Endothelial cell of umbilical vein (primary cell): Measurements from ENCODE around the gene NAP1L1. TPM values are rescaled to one million over a fixed set of nuclear protein-coding genes. Genes with fewer than 3 reads are reported as not detected.

Experiments used
- BruUV-seq: library from RNA; stranded (reverse); fragments of 400-500 nt; replicated peaks from 2 replicates; lab custom pipeline; 2021; lab: Mats Ljungman, UMichigan
- CTCF ChIA-PET: fragments of 300-600, 350-600 bp; sonication (Branson Sonifier 250); formaldehyde crosslinking; loops from one replicate; lab custom pipeline; 2021; ENCODE audit warnings: antibody characterized with exemption, inconsistent platforms; lab: Charles Lee
- POLR2A ChIA-PET: fragments of 300-600, 350-600 bp; sonication (Branson Sonifier 250); formaldehyde crosslinking; loops from one replicate; lab custom pipeline; 2021; ENCODE audit warnings: antibody characterized with exemption, inconsistent platforms; lab: Charles Lee
- DNase-seq: peaks from one replicate; pipeline ENCODE4 v3.0.0-alpha.2; 2011; ENCODE audit warnings: low read depth, low spot score
- FAIRE-seq: peaks from 2 replicates; lab custom pipeline; 2011; peaks lifted over from hg19 to GRCh38; lab: Jason Lieb, UNC
- H2AFZ ChIP-seq: 2 replicates; pipeline ENCODE4 v1.6.0; 2012; ENCODE audit warnings: low read depth, low read length, control low read depth, inconsistent platforms
- H3K27ac ChIP-seq: 2 replicates; pipeline ENCODE4 v1.5.1; 2011; ENCODE audit warnings: low read depth, mild to moderate bottlenecking, control low read depth, low read length, moderate library complexity; ENCODE audit not compliant: insufficient read depth
- H3K27me3 ChIP-seq, 2 experiments: 2 replicates each; pipeline versions ENCODE4 v1.6.0 to v1.6.1; 2011; ENCODE audit warnings: low read length in 2 of 2, mixed read lengths in 1 of 2; ENCODE audit not compliant: control insufficient read depth in 2 of 2, insufficient read depth in 2 of 2
- H3K36me3 ChIP-seq, 2 experiments: 2 replicates in 1 of 2; 3 replicates in 1 of 2; pipeline ENCODE4 v1.5.1; 2011; ENCODE audit warnings: low read length in 2 of 2, mild to moderate bottlenecking in 1 of 2, moderate library complexity in 1 of 2; ENCODE audit not compliant: control insufficient read depth in 2 of 2, insufficient read depth in 2 of 2; ENCODE audit errors: extremely low read depth in 1 of 2
- H3K4me1 ChIP-seq: 3 replicates; pipeline ENCODE4 v1.5.1; 2011; ENCODE audit warnings: mild to moderate bottlenecking, low read length; ENCODE audit not compliant: control insufficient read depth, insufficient read depth; ENCODE audit errors: extremely low read depth
- H3K4me2 ChIP-seq: 2 replicates; pipeline ENCODE4 v1.6.1; 2011; ENCODE audit warnings: low read length, control low read depth, mixed read lengths; ENCODE audit not compliant: insufficient read depth
- H3K4me3 ChIP-seq, 3 experiments: fragments of 200-600 bp in 1 of 3; sonication (generic), shearing (Covaris generic) in 1 of 3; replicated peaks in 1 of 3; 2 replicates each; pipeline ENCODE4 v1.5.1; 2011 to 2016; ENCODE audit warnings: control low read depth in 3 of 3, low read length in 3 of 3, mild to moderate bottlenecking in 2 of 3, inconsistent platforms in 1 of 3, low read depth in 1 of 3, moderate library complexity in 1 of 3; ENCODE audit not compliant: insufficient read depth in 1 of 3
- H3K79me2 ChIP-seq: 2 replicates; pipeline ENCODE4 v1.6.0; 2012; ENCODE audit warnings: low read length, inconsistent platforms; ENCODE audit not compliant: control insufficient read depth, insufficient read depth
- H3K9ac ChIP-seq: replicated peaks from 2 replicates; pipeline ENCODE3; 2011; ENCODE audit warnings: low read length, control low read depth; ENCODE audit not compliant: insufficient read depth; ENCODE audit errors: extremely low read depth
- H3K9me1 ChIP-seq: replicated peaks from 3 replicates; pipeline ENCODE4 v1.6.0; 2011; ENCODE audit warnings: mild to moderate bottlenecking, low read length; ENCODE audit not compliant: control insufficient read depth, insufficient read depth; ENCODE audit errors: extremely low read depth
- H3K9me3 ChIP-seq: replicated peaks from 2 replicates; pipeline ENCODE4 v1.5.1; 2012; ENCODE audit warnings: low read length, inconsistent platforms; ENCODE audit not compliant: control insufficient read depth, insufficient read depth
- H4K20me1 ChIP-seq: replicated peaks from 2 replicates; pipeline ENCODE3; 2011; ENCODE audit warnings: mild to moderate bottlenecking, low read length; ENCODE audit not compliant: control insufficient read depth, insufficient read depth; ENCODE audit errors: extremely low read depth
- FOS ChIP-seq: IDR thresholded peaks from 2 replicates; pipeline ENCODE4 v1.6.1; 2011; ENCODE audit warnings: mild to moderate bottlenecking, low read length, moderate library complexity, borderline replicate concordance; ENCODE audit not compliant: insufficient read depth
- JUN ChIP-seq: IDR thresholded peaks from 2 replicates; pipeline ENCODE4 v1.6.1; 2011; ENCODE audit warnings: borderline replicate concordance, low read depth; ENCODE audit not compliant: insufficient read length, insufficient read depth
- MYC ChIP-seq: IDR thresholded peaks from one replicate; pipeline ENCODE4 v1.6.1; 2011; ENCODE audit warnings: mild to moderate bottlenecking, low read depth, low read length
- POLR2A ChIP-seq: IDR thresholded peaks from 2 replicates; pipeline ENCODE4 v1.6.1; 2012; ENCODE audit warnings: low read depth, mild to moderate bottlenecking, control low read depth, low read length
- dilution Hi-C: fragments of 300-500 bp; cut with MboI; formaldehyde crosslinking; loops from one replicate; pipeline ENCODE4 v1.15.0; 2019; ENCODE audit warnings: low sequenced_read_pairs; ENCODE audit not compliant: extremely low pct_ligation_motif_present
- intact Hi-C: fragments of 100-400 bp; cut with micrococcal nuclease; formaldehyde crosslinking; loops from one replicate; pipeline ENCODE4 v1.10.0; 2022
- polyA plus RNA-seq, 4 experiments: library from polyadenylated mRNA; depleted of rRNA in 3 of 4; stranded (reverse) in 3 of 4; unstranded in 1 of 4; fragments of >200 nt; gene quantifications; 2 replicates each; pipeline versions ENCODE4 v1.2.1 to v1.2.3, GENCODE V29; 2011 to 2012; ENCODE audit warnings: missing spikeins in 1 of 4
- total RNA-seq: library from RNA; stranded (reverse); gene quantifications from 2 replicates; pipeline ENCODE4 v1.2.3, GENCODE V29; 2021
- TF ChIP-seq, protein P1 (sequence below), 2 donors: IDR thresholded peaks; 1 replicate in 1 of 2; 2 replicates in 1 of 2; pipeline ENCODE4 v1.5.1; 2011; ENCODE audit warnings: low read length in 2 of 2, mild to moderate bottlenecking in 2 of 2, moderate library complexity in 2 of 2, control low read depth in 1 of 2, inconsistent platforms in 1 of 2, low read depth in 1 of 2; ENCODE audit not compliant: insufficient read depth in 1 of 2; ENCODE audit errors: extremely low read depth in 1 of 2
- TF ChIP-seq, protein P2 (sequence below): IDR thresholded peaks from 2 replicates; pipeline ENCODE4 v1.6.1; 2011; ENCODE audit not compliant: insufficient read depth, insufficient read length

NAP1L1 gene
- total and polyA plus RNA-seq, 2 donors (not counting 3 experiments of a cell fraction or from before 2014, with no cell fraction given) = 127 to 649 TPM

DNA sequence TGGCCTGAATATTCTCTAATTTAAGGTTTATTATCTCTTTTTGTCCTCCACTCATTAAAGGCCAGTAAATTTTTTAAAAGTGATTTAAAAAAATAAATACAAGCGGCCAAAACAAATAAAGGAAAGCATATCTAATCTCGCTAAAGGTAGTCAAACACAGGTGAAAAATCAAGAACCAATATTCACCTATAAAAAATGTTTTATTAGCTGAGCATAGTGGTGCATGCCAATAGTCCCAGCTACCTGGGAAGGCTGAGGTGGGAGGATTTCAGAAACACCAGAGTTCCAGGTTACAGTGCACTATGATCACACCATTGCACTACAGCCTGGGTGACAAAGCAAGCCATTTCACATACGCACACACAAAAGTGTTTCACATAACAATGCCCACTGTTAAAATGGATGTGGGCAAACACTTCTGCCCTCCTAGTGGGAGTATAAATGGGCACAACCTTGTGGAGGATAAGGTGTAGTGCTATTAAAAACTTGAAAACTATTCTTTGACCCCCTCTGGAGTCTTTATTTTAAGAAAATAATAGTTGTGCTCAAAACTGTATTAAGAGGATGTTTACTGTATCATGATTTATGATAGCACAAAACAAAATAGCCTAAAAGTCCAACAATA, 32.7 kb upstream of the NAP1L1 start:
- H3K79me2 ChIP-seq = no peaks in the 10 kb centered on the region
- no TSS peak for BruUV-seq
- dilution Hi-C loops = no loop called here
- H3K4me3 ChIP-seq = no peak overlapping the region
- no peaks in the 10 kb centered on the region for H3K9me3 ChIP-seq
- peaks cover 5% of the 10 kb centered on the region for H3K4me1 ChIP-seq
- no peaks in the 10 kb centered on the region for H3K36me3 ChIP-seq
- H3K27ac ChIP-seq = no peak overlapping the region
- no peaks in the 10 kb centered on the region for H3K9me1 ChIP-seq
- H4K20me1 ChIP-seq = no peaks in the 10 kb centered on the region
- no peak for TF ChIP-seq MYC
- TF ChIP-seq POLR2A = no peak
- no peak for TF ChIP-seq JUN
- TF ChIP-seq, protein P1, sequence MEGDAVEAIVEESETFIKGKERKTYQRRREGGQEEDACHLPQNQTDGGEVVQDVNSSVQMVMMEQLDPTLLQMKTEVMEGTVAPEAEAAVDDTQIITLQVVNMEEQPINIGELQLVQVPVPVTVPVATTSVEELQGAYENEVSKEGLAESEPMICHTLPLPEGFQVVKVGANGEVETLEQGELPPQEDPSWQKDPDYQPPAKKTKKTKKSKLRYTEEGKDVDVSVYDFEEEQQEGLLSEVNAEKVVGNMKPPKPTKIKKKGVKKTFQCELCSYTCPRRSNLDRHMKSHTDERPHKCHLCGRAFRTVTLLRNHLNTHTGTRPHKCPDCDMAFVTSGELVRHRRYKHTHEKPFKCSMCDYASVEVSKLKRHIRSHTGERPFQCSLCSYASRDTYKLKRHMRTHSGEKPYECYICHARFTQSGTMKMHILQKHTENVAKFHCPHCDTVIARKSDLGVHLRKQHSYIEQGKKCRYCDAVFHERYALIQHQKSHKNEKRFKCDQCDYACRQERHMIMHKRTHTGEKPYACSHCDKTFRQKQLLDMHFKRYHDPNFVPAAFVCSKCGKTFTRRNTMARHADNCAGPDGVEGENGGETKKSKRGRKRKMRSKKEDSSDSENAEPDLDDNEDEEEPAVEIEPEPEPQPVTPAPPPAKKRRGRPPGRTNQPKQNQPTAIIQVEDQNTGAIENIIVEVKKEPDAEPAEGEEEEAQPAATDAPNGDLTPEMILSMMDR (IDR thresholded peaks at IDR 0.05; ENCODE audit: extremely low read depth in 1 of 2, insufficient read depth in 1 of 2, low read depth in 1 of 2, low read length in 2 of 2) = no peak
- TF ChIP-seq FOS = no peak
- TF ChIP-seq, protein P2, sequence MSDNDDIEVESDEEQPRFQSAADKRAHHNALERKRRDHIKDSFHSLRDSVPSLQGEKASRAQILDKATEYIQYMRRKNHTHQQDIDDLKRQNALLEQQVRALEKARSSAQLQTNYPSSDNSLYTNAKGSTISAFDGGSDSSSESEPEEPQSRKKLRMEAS = no peak
- DNase-seq (no peak), FAIRE-seq (no peak)
- H3K4me2 ChIP-seq = no peak overlapping the region
- H3K9ac ChIP-seq = no peak overlapping the region
- POLR2A ChIA-PET = no interaction called here
- CTCF ChIA-PET = no interaction called here
- no peak overlapping the region for H2AFZ ChIP-seq
- H3K27me3 ChIP-seq = no peaks in the 10 kb centered on the region
- intact Hi-C loops = no loop called here
